Kidney capillary endothelial cell (primary cell): ENCODE measurements around the gene CRACR2A.

Source experiments
- DNase-seq: peaks from one replicate; pipeline ENCODE4 v3.0.0-alpha.2; 2018; ENCODE audit warnings: low spot score

CRACR2A gene

GRCh38 chr12:3595721-3596120 lies 157.2 kb downstream of the CRACR2A start:
- DNase-seq, result no peak

- no peak for DNase-seq
These were observed 157.9 kb downstream of the CRACR2A start for GRCh38 chr12:3594966-3595365.

- DNase-seq, result no peak
These were observed 158.9 kb downstream of the CRACR2A start for GRCh38 chr12:3593906-3594483.

- no peak for DNase-seq
These were observed 159.9 kb downstream of the CRACR2A start for GRCh38 chr12:3592856-3593625.

- DNase-seq, result no peak
These were observed 163.2 kb downstream of the CRACR2A start for GRCh38 chr12:3589745-3590144.

GRCh38 chr12:3587402-3588013 lies 165.4 kb downstream of the CRACR2A start:
- no peak for DNase-seq

- DNase-seq, result no peak
These were observed 169.1 kb downstream of the CRACR2A start for GRCh38 chr12:3583656-3584334.

GRCh38 chr12:3580094-3580749 lies 172.7 kb downstream of the CRACR2A start:
- no peak for DNase-seq

GRCh38 chr12:3579446-3580093 lies 173.3 kb downstream of the CRACR2A start:
- DNase-seq, result no peak

- no peak for DNase-seq
These were observed 174.4 kb downstream of the CRACR2A start for GRCh38 chr12:3578557-3578956.

- no peak for DNase-seq
These were observed 176.0 kb downstream of the CRACR2A start for GRCh38 chr12:3576891-3577290.

GRCh38 chr12:3574986-3575385 lies 177.9 kb downstream of the CRACR2A start:
- DNase-seq, result no peak

GRCh38 chr12:3572560-3572959 lies 180.3 kb downstream of the CRACR2A start:
- no peak for DNase-seq

- no peak for DNase-seq
These were observed 181.2 kb downstream of the CRACR2A start for GRCh38 chr12:3571724-3572123.

GRCh38 chr12:3571323-3571722 lies 181.6 kb downstream of the CRACR2A start:
- no peak for DNase-seq

- DNase-seq, result no peak
These were observed 184.2 kb downstream of the CRACR2A start for GRCh38 chr12:3568695-3569094.

- no peak for DNase-seq
These were observed 186.9 kb downstream of the CRACR2A start for GRCh38 chr12:3565985-3566384.
